ENCODE results near the gene ABHD2.
A peak's percentile ranks its signal among the peaks of the same experiment; 100 is the strongest.

ABHD2 gene

DNA sequence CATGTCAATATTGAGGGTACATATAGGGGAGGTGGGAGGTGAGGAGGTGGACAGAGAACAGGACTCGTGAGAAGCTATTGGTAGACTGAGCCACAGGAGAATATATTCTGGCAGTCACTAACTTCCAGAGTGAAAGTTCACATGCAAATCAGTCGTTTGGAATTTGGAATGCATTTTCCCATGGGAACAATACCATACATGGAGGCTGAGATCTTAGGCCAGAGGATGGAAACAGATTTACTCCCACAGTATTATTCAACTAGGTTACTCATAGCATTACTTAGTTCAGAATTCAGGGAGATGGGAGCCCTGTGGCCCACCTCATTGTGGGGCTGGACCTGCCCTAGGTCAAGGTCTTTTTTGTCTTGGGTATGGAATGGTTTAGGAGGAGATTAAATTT lies 36.4 kb upstream of the ABHD2 start:
- no peak for DNase-seq (ENCODE audit: extremely low read depth, low read depth)
- TF ChIP-seq, protein P1, sequence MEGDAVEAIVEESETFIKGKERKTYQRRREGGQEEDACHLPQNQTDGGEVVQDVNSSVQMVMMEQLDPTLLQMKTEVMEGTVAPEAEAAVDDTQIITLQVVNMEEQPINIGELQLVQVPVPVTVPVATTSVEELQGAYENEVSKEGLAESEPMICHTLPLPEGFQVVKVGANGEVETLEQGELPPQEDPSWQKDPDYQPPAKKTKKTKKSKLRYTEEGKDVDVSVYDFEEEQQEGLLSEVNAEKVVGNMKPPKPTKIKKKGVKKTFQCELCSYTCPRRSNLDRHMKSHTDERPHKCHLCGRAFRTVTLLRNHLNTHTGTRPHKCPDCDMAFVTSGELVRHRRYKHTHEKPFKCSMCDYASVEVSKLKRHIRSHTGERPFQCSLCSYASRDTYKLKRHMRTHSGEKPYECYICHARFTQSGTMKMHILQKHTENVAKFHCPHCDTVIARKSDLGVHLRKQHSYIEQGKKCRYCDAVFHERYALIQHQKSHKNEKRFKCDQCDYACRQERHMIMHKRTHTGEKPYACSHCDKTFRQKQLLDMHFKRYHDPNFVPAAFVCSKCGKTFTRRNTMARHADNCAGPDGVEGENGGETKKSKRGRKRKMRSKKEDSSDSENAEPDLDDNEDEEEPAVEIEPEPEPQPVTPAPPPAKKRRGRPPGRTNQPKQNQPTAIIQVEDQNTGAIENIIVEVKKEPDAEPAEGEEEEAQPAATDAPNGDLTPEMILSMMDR (IDR thresholded peaks at IDR 0.05; ENCODE audit: low read depth, low read length, missing control alignments) = no peak
- H3K4me3 ChIP-seq (replicated peaks; ENCODE audit: low read depth, low read length) = no peak overlapping the region

GRCh38 chr15:89052474-89052873 lies 35.8 kb upstream of the ABHD2 start:
- TF ChIP-seq, protein P1 (IDR thresholded peaks at IDR 0.05; ENCODE audit: low read depth, low read length, missing control alignments) = no peak
- DNase-seq (ENCODE audit: extremely low read depth, low read depth) = no peak
- H3K4me3 ChIP-seq (replicated peaks; ENCODE audit: low read depth, low read length) = no peak overlapping the region

DNA sequence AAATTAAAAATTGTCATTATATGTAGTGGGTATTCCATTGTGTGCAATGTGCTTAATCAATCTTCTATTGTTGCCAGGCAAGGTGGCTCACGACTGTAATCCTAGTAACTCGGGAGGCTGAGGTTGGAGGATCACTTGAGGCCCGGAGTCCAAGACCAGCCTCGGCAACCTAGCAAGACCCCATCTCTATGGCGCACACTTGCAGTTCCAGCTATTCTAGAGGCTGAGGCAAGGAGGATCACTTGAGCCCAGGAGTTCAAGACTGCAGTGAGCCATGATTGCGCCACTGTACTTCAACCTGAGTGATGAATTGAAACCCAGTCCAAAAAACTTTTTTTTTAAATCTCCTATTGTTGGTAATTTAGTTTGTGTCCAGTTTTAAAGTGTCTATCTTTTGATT lies 33.4 kb upstream of the ABHD2 start:
- TF ChIP-seq, protein P1 (IDR thresholded peaks at IDR 0.05; ENCODE audit: low read depth, low read length, missing control alignments) = no peak
- no peak overlapping the region for H3K4me3 ChIP-seq (replicated peaks; ENCODE audit: low read depth, low read length)

GRCh38 chr15:89057506-89058133 lies 30.6 kb upstream of the ABHD2 start:
- TF ChIP-seq, protein P1 (IDR thresholded peaks at IDR 0.05; ENCODE audit: low read depth, low read length, missing control alignments) = peak; percentile 99
- no peak for DNase-seq (ENCODE audit: extremely low read depth, low read depth)
- H3K4me3 ChIP-seq (replicated peaks; ENCODE audit: low read depth, low read length) = no peak overlapping the region

More for the DNA sequence above, 33.4 kb upstream of the ABHD2 start:
- DNase-seq (ENCODE audit: extremely low read depth, low read depth) = no peak

- DNase-seq (ENCODE audit: extremely low read depth, low read depth) = no peak
- H3K4me3 ChIP-seq (replicated peaks; ENCODE audit: low read depth, low read length) = no peak overlapping the region
- TF ChIP-seq, protein P1 (IDR thresholded peaks at IDR 0.05; ENCODE audit: low read depth, low read length, missing control alignments) = no peak
Measured at GRCh38 chr15:89058376-89058775, 29.9 kb upstream of the ABHD2 start.

GRCh38 chr15:89058876-89059405 lies 29.3 kb upstream of the ABHD2 start:
- DNase-seq (ENCODE audit: extremely low read depth, low read depth) = no peak
- TF ChIP-seq, protein P1 (IDR thresholded peaks at IDR 0.05; ENCODE audit: low read depth, low read length, missing control alignments) = no peak
- no peak overlapping the region for H3K4me3 ChIP-seq (replicated peaks; ENCODE audit: low read depth, low read length)

GRCh38 chr15:89066280-89066679 lies 22.0 kb upstream of the ABHD2 start:
- TF ChIP-seq, protein P1 (IDR thresholded peaks at IDR 0.05; ENCODE audit: low read depth, low read length, missing control alignments) = no peak

More at GRCh38 chr15:89066280-89066679, 22.0 kb upstream of the ABHD2 start:
- DNase-seq (ENCODE audit: extremely low read depth, low read depth) = no peak
- no peak overlapping the region for H3K4me3 ChIP-seq (replicated peaks; ENCODE audit: low read depth, low read length)
